IPS-11a (cell line): ENCODE results near the gene EFHC1.
"Not testable (repeated sequence)": the region's sequence is repeated elsewhere in the genome, so short reads cannot be mapped to it uniquely, and the experiment has no call there.

Experiments
- H3K4me3 ChIP-seq: one replicate; pipeline ENCODE4 v1.5.1; 2013; ENCODE audit warnings: low read depth, low read length, control low read depth

Gene EFHC1

GRCh38 chr6:52419809-52420667, at the start of gene EFHC1:
EFHC1 (plus strand) TSS chr6:52420342; CDS start chr6:52420411, 69 bp downstream.
- H3K4me3 ChIP-seq = peak within 1 kb of the TSS; percentile 94

GRCh38 chr6:52371656-52372191, 48.4 kb upstream of the EFHC1 start:
- no peak overlapping the region for H3K4me3 ChIP-seq

GRCh38 chr6:52373151-52373690, 46.9 kb upstream of the EFHC1 start:
- no peak overlapping the region for H3K4me3 ChIP-seq

- no peak overlapping the region for H3K4me3 ChIP-seq
Observed at GRCh38 chr6:52374247-52374646, 45.9 kb upstream of the EFHC1 start.

GRCh38 chr6:52375780-52376556, 44.2 kb upstream of the EFHC1 start:
- no peak overlapping the region for H3K4me3 ChIP-seq

GRCh38 chr6:52376763-52377162, 43.4 kb upstream of the EFHC1 start:
- no peak overlapping the region for H3K4me3 ChIP-seq

- no peak overlapping the region for H3K4me3 ChIP-seq
Observed at GRCh38 chr6:52377538-52378221, 42.5 kb upstream of the EFHC1 start.

GRCh38 chr6:52381249-52381648, 38.9 kb upstream of the EFHC1 start:
- H3K4me3 ChIP-seq = no peak overlapping the region

GRCh38 chr6:52384145-52384766, 35.9 kb upstream of the EFHC1 start:
- no peak overlapping the region for H3K4me3 ChIP-seq

GRCh38 chr6:52385074-52385473, 35.1 kb upstream of the EFHC1 start:
- no peak overlapping the region for H3K4me3 ChIP-seq

GRCh38 chr6:52388119-52388518, 32.0 kb upstream of the EFHC1 start:
- not testable (repeated sequence) for H3K4me3 ChIP-seq

- no peak overlapping the region for H3K4me3 ChIP-seq
Observed at GRCh38 chr6:52388790-52389189, 31.4 kb upstream of the EFHC1 start.

GRCh38 chr6:52389264-52389625, 30.9 kb upstream of the EFHC1 start:
- H3K4me3 ChIP-seq = no peak overlapping the region

GRCh38 chr6:52389626-52390360, 30.3 kb upstream of the EFHC1 start:
- H3K4me3 ChIP-seq = no peak overlapping the region

GRCh38 chr6:52390361-52390727, 29.8 kb upstream of the EFHC1 start:
- no peak overlapping the region for H3K4me3 ChIP-seq

- H3K4me3 ChIP-seq = no peak overlapping the region
Observed at GRCh38 chr6:52391599-52391998, 28.5 kb upstream of the EFHC1 start.

- H3K4me3 ChIP-seq = no peak overlapping the region
Observed at GRCh38 chr6:52392944-52393343, 27.2 kb upstream of the EFHC1 start.

GRCh38 chr6:52393780-52394179, 26.4 kb upstream of the EFHC1 start:
- no peak overlapping the region for H3K4me3 ChIP-seq

- H3K4me3 ChIP-seq = no peak overlapping the region
Observed at GRCh38 chr6:52394251-52394666, 25.9 kb upstream of the EFHC1 start.

GRCh38 chr6:52395969-52396368, 24.2 kb upstream of the EFHC1 start:
- H3K4me3 ChIP-seq = no peak overlapping the region
